Lower leg skin (tissue), 4 donors: Measurements from ENCODE around the gene SLC44A3. TPM values are rescaled to one million over a fixed set of nuclear protein-coding genes. Genes with fewer than 3 reads are reported as not detected.

Source experiments
- DNase-seq, 2 donors: peaks; one replicate each; pipeline ENCODE4 v3.0.0-alpha.2; 2019; ENCODE audit warnings: low spot score in 2 of 2
- H3K4me3 ChIP-seq: fragments of 200-600 bp; sonication (generic); 2 replicates; pipeline ENCODE4 v1.5.1; 2017; ENCODE audit warnings: mild to moderate bottlenecking, low read depth; ENCODE audit not compliant: poor library complexity, severe bottlenecking
- CTCF ChIP-seq, 3 donors: fragments of 450-650 bp; IDR thresholded peaks; one replicate each; pipeline ENCODE4 v1.5.1; 2016; ENCODE audit warnings: antibody characterized with exemption in 3 of 3, mild to moderate bottlenecking in 3 of 3, moderate library complexity in 2 of 3
- POLR2A ChIP-seq, 2 donors: fragments of 450-650 bp; IDR thresholded peaks; one replicate each; pipeline ENCODE4 v1.6.1; 2016 to 2017; ENCODE audit warnings: antibody characterized with exemption in 2 of 2, mild to moderate bottlenecking in 1 of 2, moderate library complexity in 1 of 2
- WGBS, 2 donors: methylation state at CpG; one replicate each; pipeline ENCODE4 v1.1.5; 2018; 5-methylcytosine and 5-hydroxymethylcytosine counted together
- intact Hi-C: fragments of 100-400 bp; cut with DNase I; formaldehyde crosslinking; loops from one replicate; pipeline ENCODE4 v1.15.0; 2023; ENCODE audit warnings: low total_unique reads
- total RNA-seq, 4 donors: library from RNA; depleted of rRNA; stranded (reverse); fragments of >200 nt; gene quantifications; one replicate each; pipeline ENCODE4 v1.1.0, GENCODE V29; 2016

The SLC44A3 gene
- total RNA-seq, 4 donors from 2014 or later: 5.4 to 10.5 (median 6.1) TPM

- WGBS, 2 donors: 92 to 97% methylated on average over 1 of the region's 1 CpG
- TF ChIP-seq CTCF (IDR thresholded peaks at IDR 0.05) (no peak), POLR2A (IDR thresholded peaks at IDR 0.05) (no peak)
- H3K4me3 ChIP-seq: no peak overlapping the region
- DNase-seq: no peak
- intact Hi-C loops: no loop called here
These were observed 75.4 kb downstream of the SLC44A3 start for GRCh38 chr1:94895518-94895917.

GRCh38 chr1:94898491-94899385 lies 78.6 kb downstream of the SLC44A3 start:
- no peak overlapping the region for H3K4me3 ChIP-seq
- 80 to 87% methylated on average over 7 of the region's 7 CpGs for WGBS, 2 donors
- no peak for TF ChIP-seq POLR2A (IDR thresholded peaks at IDR 0.05)
- TF ChIP-seq CTCF (IDR thresholded peaks at IDR 0.05): no peak
- intact Hi-C loops: no loop called here
- DNase-seq: no peak

- TF ChIP-seq CTCF (IDR thresholded peaks at IDR 0.05) (no peak), POLR2A (IDR thresholded peaks at IDR 0.05) (no peak)
- WGBS, 2 donors: 58 to 71% methylated on average over 1 of the region's 1 CpG
- H3K4me3 ChIP-seq: no peak overlapping the region
- intact Hi-C loops: no loop called here
- DNase-seq: no peak
These were observed 79.6 kb downstream of the SLC44A3 start for GRCh38 chr1:94899756-94900155.

GRCh38 chr1:94901841-94902240 lies 81.7 kb downstream of the SLC44A3 start:
- no peak overlapping the region for H3K4me3 ChIP-seq
- 76 to 84% methylated on average over 4 of the region's 4 CpGs for WGBS, 2 donors
- intact Hi-C loops: no loop called here
- no peak for DNase-seq
- no peak for TF ChIP-seq CTCF (IDR thresholded peaks at IDR 0.05)
- no peak for TF ChIP-seq POLR2A (IDR thresholded peaks at IDR 0.05)

GRCh38 chr1:94903280-94904009 lies 83.3 kb downstream of the SLC44A3 start:
- no peak for DNase-seq
- TF ChIP-seq POLR2A (IDR thresholded peaks at IDR 0.05) (no peak), CTCF (IDR thresholded peaks at IDR 0.05) (no peak)
- H3K4me3 ChIP-seq: no peak overlapping the region
- WGBS, 2 donors: 84 to 90% methylated on average over 7 of the region's 7 CpGs
- intact Hi-C loops: no loop called here
